SK-N-SH (cell line): ENCODE measurements around the gene PARVA. TPM values are rescaled to one million over a fixed set of nuclear protein-coding genes. Genes with fewer than 3 reads are reported as not detected.

ENCODE experiments used
- CTCF ChIA-PET: fragments of 300-600, 350-600 bp; formaldehyde crosslinking; extraction: SDS; loops from one replicate; lab custom pipeline; 2021; lab: Yijun Ruan, JAX
- POLR2A ChIA-PET: fragments of 350-600 bp; sonication (Branson Sonifier 250); formaldehyde crosslinking; extraction: SDS; loops from one replicate; lab custom pipeline; 2020; ENCODE audit warnings: antibody characterized with exemption, inconsistent platforms; lab: Yijun Ruan, JAX
- DNase-seq: peaks from one replicate; pipeline ENCODE4 v3.0.0; 2012
- H2AFZ ChIP-seq: fragments of 200-600 bp; sonication (generic); 2 replicates; pipeline ENCODE4 v1.8.1; 2016; ENCODE audit warnings: antibody characterized with exemption, mild to moderate bottlenecking, low read depth
- H3F3A ChIP-seq: fragments of 200-600 bp; sonication (generic); replicated peaks from 2 replicates; pipeline ENCODE3; 2016; ENCODE audit warnings: antibody characterized with exemption, mild to moderate bottlenecking; ENCODE audit not compliant: insufficient read depth
- H3K27ac ChIP-seq, 2 experiments: fragments of 200-500 bp in 1 of 2; fragments of 200-600 bp in 1 of 2; sonication (Bioruptor generic) in 1 of 2; sonication (generic), shearing (Covaris generic) in 1 of 2; 2 replicates each; pipeline versions ENCODE4 v1.5.1 to v1.6.1; 2014 to 2016; ENCODE audit warnings: low read depth in 2 of 2, inconsistent platforms in 1 of 2, low read length in 1 of 2, mild to moderate bottlenecking in 1 of 2, mixed read lengths in 1 of 2
- H3K27me3 ChIP-seq: fragments of 200-600 bp; sonication (generic), shearing (Covaris generic); 2 replicates; pipeline ENCODE4 v1.6.1; 2016; ENCODE audit warnings: mixed run types; ENCODE audit not compliant: insufficient read depth
- H3K36me3 ChIP-seq, 2 experiments: fragments of 200-500 bp in 1 of 2; fragments of 200-600 bp in 1 of 2; sonication (Bioruptor generic) in 1 of 2; sonication (generic) in 1 of 2; replicated peaks in 1 of 2; 2 replicates each; pipeline versions ENCODE3 to v1.5.1; 2014 to 2016; ENCODE audit warnings: low read length in 1 of 2, mild to moderate bottlenecking in 1 of 2; ENCODE audit not compliant: insufficient read depth in 2 of 2, control insufficient read depth in 1 of 2
- H3K4me1 ChIP-seq, 2 experiments: fragments of 200-500 bp in 1 of 2; fragments of 200-600 bp in 1 of 2; sonication (Bioruptor generic) in 1 of 2; sonication (generic), shearing (Covaris generic) in 1 of 2; 2 replicates each; pipeline versions ENCODE4 v1.5.1 to v1.6.1; 2014 to 2016; ENCODE audit warnings: low read depth in 1 of 2, low read length in 1 of 2, mixed run types in 1 of 2; ENCODE audit not compliant: insufficient read depth in 2 of 2, control insufficient read depth in 1 of 2
- H3K4me2 ChIP-seq: fragments of 200-600 bp; sonication (generic), shearing (Covaris generic); 2 replicates; pipeline ENCODE4 v1.6.1; 2017; ENCODE audit warnings: mixed run types
- H3K4me3 ChIP-seq, 2 experiments: fragments of 200-500 bp in 1 of 2; fragments of 200-600 bp in 1 of 2; sonication (Bioruptor generic) in 1 of 2; sonication (generic), shearing (Covaris generic) in 1 of 2; 2 replicates each; pipeline versions ENCODE4 v1.5.1 to v1.8.1; 2014 to 2016; ENCODE audit warnings: low read depth in 2 of 2, inconsistent platforms in 1 of 2, low read length in 1 of 2, mild to moderate bottlenecking in 1 of 2, mixed read lengths in 1 of 2, moderate library complexity in 1 of 2
- H3K79me2 ChIP-seq: fragments of 200-600 bp; sonication (generic); 2 replicates; pipeline ENCODE4 v1.8.1; 2017; ENCODE audit warnings: mild to moderate bottlenecking; ENCODE audit not compliant: insufficient read depth
- H3K9ac ChIP-seq: fragments of 200-600 bp; sonication (generic); 2 replicates; pipeline ENCODE4 v1.6.1; 2017; ENCODE audit warnings: mixed run types
- H3K9me2 ChIP-seq: fragments of 200-600 bp; sonication (generic); 2 replicates; pipeline ENCODE4 v1.6.1; 2017; ENCODE audit warnings: mixed run types
- H3K9me3 ChIP-seq: fragments of 200-600 bp; sonication (generic); 2 replicates; pipeline ENCODE4 v1.6.1; 2017; ENCODE audit warnings: mixed run types, mild to moderate bottlenecking, moderate library complexity
- H4K20me1 ChIP-seq: fragments of 200-600 bp; sonication (generic); 2 replicates; pipeline ENCODE4 v1.6.1; 2017; ENCODE audit warnings: mild to moderate bottlenecking, mixed run types; ENCODE audit not compliant: insufficient read depth
- EZH2phosphoT487 ChIP-seq: fragments of 200-600 bp; sonication (generic); IDR thresholded peaks from 2 replicates; pipeline ENCODE4 v1.6.1; 2017; ENCODE audit warnings: low read depth, mixed run types, mild to moderate bottlenecking, antibody characterized with exemption, moderate library complexity, borderline replicate concordance
- FOXJ3 ChIP-seq: sonication (generic); formaldehyde crosslinking; IDR thresholded peaks from 2 replicates; pipeline ENCODE4 v1.5.1; 2020; ENCODE audit warnings: mild to moderate bottlenecking, missing genetic modification reagents
- FOXM1 ChIP-seq: IDR thresholded peaks from 2 replicates; pipeline ENCODE4 v1.4.0; 2012; ENCODE audit warnings: low read depth, mild to moderate bottlenecking
- IRF3 ChIP-seq: fragments of 150-350 bp; IDR thresholded peaks from 2 replicates; pipeline ENCODE4 v1.6.1; 2016; ENCODE audit warnings: mild to moderate bottlenecking, low read depth, low read length
- MEF2A ChIP-seq: IDR thresholded peaks from 2 replicates; pipeline ENCODE4 v1.4.0; 2012; ENCODE audit warnings: low read depth, borderline replicate concordance
- MXI1 ChIP-seq: IDR thresholded peaks from 2 replicates; pipeline ENCODE4 v1.6.1; 2012; ENCODE audit warnings: mild to moderate bottlenecking, low read depth, low read length, improper control_type of control experiment
- NFIC ChIP-seq: IDR thresholded peaks from 2 replicates; pipeline ENCODE4 v1.4.0; 2012; ENCODE audit warnings: borderline replicate concordance
- NRF1 ChIP-seq: IDR thresholded peaks from 2 replicates; pipeline ENCODE4 v1.6.1; 2012; ENCODE audit warnings: low read depth, mild to moderate bottlenecking, low read length
- RAD21 ChIP-seq: IDR thresholded peaks from 2 replicates; pipeline ENCODE4 v1.6.1; 2012; ENCODE audit warnings: mild to moderate bottlenecking, low read length
- RFX5 ChIP-seq: IDR thresholded peaks from 2 replicates; pipeline ENCODE4 v1.6.1; 2012; ENCODE audit warnings: mild to moderate bottlenecking, improper control_type of control experiment, low read length
- RXRA ChIP-seq: IDR thresholded peaks from 2 replicates; pipeline ENCODE4 v1.4.0; 2012; ENCODE audit warnings: low read depth, mild to moderate bottlenecking, borderline replicate concordance
- SMC3 ChIP-seq: IDR thresholded peaks from 2 replicates; pipeline ENCODE4 v1.6.1; 2012; ENCODE audit warnings: low read depth, low read length, improper control_type of control experiment
- TAF1 ChIP-seq: IDR thresholded peaks from 2 replicates; pipeline ENCODE4 v1.6.1; 2012; ENCODE audit warnings: low read depth, mild to moderate bottlenecking, low read length, moderate library complexity, borderline replicate concordance
- TEAD4 ChIP-seq: IDR thresholded peaks from 2 replicates; pipeline ENCODE4 v1.4.0; 2012; ENCODE audit warnings: mild to moderate bottlenecking, borderline replicate concordance; ENCODE audit not compliant: insufficient read depth
- USF1 ChIP-seq: IDR thresholded peaks from 2 replicates; pipeline ENCODE4 v1.4.0; 2012; ENCODE audit warnings: low read depth, borderline replicate concordance
- WGBS: methylation state at CpG from one replicate; pipeline ENCODE4 v1.1.6; 2017; ENCODE audit warnings: low lambda C conversion rate; 5-methylcytosine and 5-hydroxymethylcytosine counted together
- polyA plus RNA-seq, 3 experiments: library from polyadenylated mRNA; depleted of rRNA; stranded (reverse); fragments of >200 nt; gene quantifications; 2 replicates each; pipeline ENCODE4 v1.2.3, GENCODE V29; 2012

Gene PARVA
- polyA plus RNA-seq, 1 of the 3 experiments (the other 2 are of a cell fraction): 27.6 TPM

DNA sequence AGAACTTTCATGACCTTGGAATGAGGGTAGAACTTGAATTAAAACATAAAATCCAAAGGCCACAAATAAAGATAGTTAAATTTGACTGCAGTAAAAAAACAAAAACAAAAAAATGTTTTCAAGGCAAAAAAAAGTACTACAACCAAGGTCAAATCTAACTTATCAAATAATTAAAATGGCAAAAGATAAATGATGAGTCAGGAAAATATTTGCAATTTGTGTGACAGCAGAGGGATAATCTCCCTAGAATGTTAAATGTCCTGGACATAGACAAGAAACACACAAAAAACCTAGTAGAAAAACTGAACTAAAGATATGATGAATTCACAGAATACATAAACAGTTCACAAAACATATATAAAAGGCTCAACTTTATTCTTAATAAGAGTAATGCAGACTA is 186.6 kb downstream of the PARVA start:
- no peak overlapping the region for H2AFZ ChIP-seq

DNA sequence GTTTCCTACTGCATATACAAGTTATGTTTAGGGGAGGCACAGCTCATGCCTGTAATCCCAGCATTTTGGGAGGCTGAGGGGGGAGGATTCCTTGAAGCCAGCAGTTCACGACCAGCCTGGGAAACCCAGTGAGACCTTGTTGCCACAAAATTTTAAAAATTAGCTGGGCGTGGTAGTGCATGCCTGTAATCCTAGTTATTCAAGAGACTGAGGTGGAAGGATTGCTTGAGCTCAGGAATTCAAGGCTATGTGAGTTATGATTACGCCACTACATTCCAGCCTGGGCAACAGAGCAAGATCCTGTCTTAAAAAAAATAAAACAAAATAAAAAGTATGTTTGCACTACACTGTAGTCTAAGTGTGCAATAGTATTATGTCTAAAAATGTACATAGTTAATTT is 188.0 kb downstream of the PARVA start:
- WGBS: 43% methylated on average over 3 of the region's 3 CpGs
- DNase-seq: no peak
- H3F3A ChIP-seq: no peaks in the 10 kb centered on the region
- H3K36me3 ChIP-seq: no peaks in the 10 kb centered on the region
- no peak overlapping the region for H2AFZ ChIP-seq
- H3K9ac ChIP-seq: no peak overlapping the region
- no peak overlapping the region for H3K4me2 ChIP-seq
- H4K20me1 ChIP-seq: no peaks in the 10 kb centered on the region
- no peak overlapping the region for H3K27ac ChIP-seq
- no peak overlapping the region for H3K4me3 ChIP-seq
- CTCF ChIA-PET: no interaction called here
- no peaks in the 10 kb centered on the region for H3K79me2 ChIP-seq
- H3K9me3 ChIP-seq: no peaks in the 10 kb centered on the region
- no peaks in the 10 kb centered on the region for H3K9me2 ChIP-seq
- TF ChIP-seq TEAD4: no peak
- no peak for TF ChIP-seq FOXM1
- no peak for TF ChIP-seq RFX5
- no peak for TF ChIP-seq RXRA
- TF ChIP-seq MEF2A: no peak
- no peak for TF ChIP-seq NRF1
- no peak for TF ChIP-seq FOXJ3 (CRISPR knock-in tag)
- no peak for TF ChIP-seq IRF3
- TF ChIP-seq, all 33 proteins: peak for 0
- Histone ChIP-seq H3K4me1 (no peaks in the 10 kb centered on the region), H3K27me3 (no peaks in the 10 kb centered on the region)
- POLR2A ChIA-PET: no interaction called here

More for the DNA sequence above, 186.6 kb downstream of the PARVA start:
- no peaks in the 10 kb centered on the region for H3K79me2 ChIP-seq
- no peak overlapping the region for H3K4me3 ChIP-seq
- no peaks in the 10 kb centered on the region for H3F3A ChIP-seq
- H3K27me3 ChIP-seq: no peaks in the 10 kb centered on the region
- TF ChIP-seq TEAD4 (no peak), RAD21 (no peak), RXRA (no peak), IRF3 (no peak), EZH2phosphoT487 (no peak), SMC3 (no peak), MXI1 (no peak), USF1 (no peak), TAF1 (no peak), NFIC (no peak), RFX5 (no peak), FOXM1 (no peak)
- H3K36me3 ChIP-seq: no peaks in the 10 kb centered on the region
- no peaks in the 10 kb centered on the region for H3K9me2 ChIP-seq
- ChIA-PET CTCF (no interaction called here), POLR2A (no interaction called here)
- H3K4me1 ChIP-seq: no peaks in the 10 kb centered on the region
- no peak overlapping the region for H3K27ac ChIP-seq
- no peaks in the 10 kb centered on the region for H4K20me1 ChIP-seq
- H3K9me3 ChIP-seq: no peaks in the 10 kb centered on the region
- DNase-seq: no peak
- no peak overlapping the region for H3K9ac ChIP-seq
- H3K4me2 ChIP-seq: no peak overlapping the region
